GM12874 (cell line): ENCODE data around the gene SBF2.

ENCODE experiments used
- CTCF ChIP-seq: IDR thresholded peaks from 2 replicates; pipeline ENCODE4 v1.5.1; 2011; ENCODE audit warnings: low read depth, mild to moderate bottlenecking, control low read depth, low read length, moderate library complexity; ENCODE audit not compliant: insufficient read depth

SBF2 gene

GRCh38 chr11:9756878-9757277 lies 537.1 kb downstream of the SBF2 start:
- no peak for TF ChIP-seq CTCF

GRCh38 chr11:9756461-9756860 lies 537.6 kb downstream of the SBF2 start:
- no peak for TF ChIP-seq CTCF

GRCh38 chr11:9755561-9756185 lies 538.3 kb downstream of the SBF2 start:
- TF ChIP-seq CTCF: no peak

GRCh38 chr11:9754010-9754471 lies 540.0 kb downstream of the SBF2 start:
- TF ChIP-seq CTCF: no peak

- TF ChIP-seq CTCF: no peak
These were observed 541.0 kb downstream of the SBF2 start for GRCh38 chr11:9753021-9753420.

GRCh38 chr11:9752091-9752490 lies 541.9 kb downstream of the SBF2 start:
- no peak for TF ChIP-seq CTCF

- no peak for TF ChIP-seq CTCF
These were observed 543.5 kb downstream of the SBF2 start for GRCh38 chr11:9750551-9750950.
